Omental fat pad (tissue), 4 donors: ENCODE results near the gene C2CD2. TPM values are rescaled to one million over a fixed set of nuclear protein-coding genes. Genes with fewer than 3 reads are reported as not detected.

ENCODE experiments used
- ATAC-seq: fragments of 150-250 bp; one replicate; pipeline ENCODE4 v1.9.1; 2016; ENCODE audit warnings: mild to moderate bottlenecking, moderate library complexity; ENCODE audit not compliant: low FRiP score
- DNase-seq: peaks from one replicate; pipeline ENCODE4 v3.0.0-alpha.2; 2019; ENCODE audit warnings: low spot score
- CTCF ChIP-seq, 3 donors: fragments of 450-650 bp; IDR thresholded peaks; one replicate each; pipeline ENCODE4 v1.5.1; 2016 to 2017; ENCODE audit warnings: antibody characterized with exemption in 3 of 3, mild to moderate bottlenecking in 3 of 3, moderate library complexity in 2 of 3
- total RNA-seq, 4 donors: library from RNA; depleted of rRNA; stranded (reverse); fragments of >200 nt; gene quantifications; one replicate each; pipeline ENCODE4 v1.1.0, GENCODE V29; 2016

C2CD2 gene
- total RNA-seq, 4 donors from 2014 or later = 57.7 to 264 (median 96.4) TPM

- TF ChIP-seq CTCF (IDR thresholded peaks at IDR 0.05) = no peak
- no peak for DNase-seq
- no peak for ATAC-seq
Measured at GRCh38 chr21:41980561-41980960, 26.7 kb upstream of the C2CD2 start.

DNA sequence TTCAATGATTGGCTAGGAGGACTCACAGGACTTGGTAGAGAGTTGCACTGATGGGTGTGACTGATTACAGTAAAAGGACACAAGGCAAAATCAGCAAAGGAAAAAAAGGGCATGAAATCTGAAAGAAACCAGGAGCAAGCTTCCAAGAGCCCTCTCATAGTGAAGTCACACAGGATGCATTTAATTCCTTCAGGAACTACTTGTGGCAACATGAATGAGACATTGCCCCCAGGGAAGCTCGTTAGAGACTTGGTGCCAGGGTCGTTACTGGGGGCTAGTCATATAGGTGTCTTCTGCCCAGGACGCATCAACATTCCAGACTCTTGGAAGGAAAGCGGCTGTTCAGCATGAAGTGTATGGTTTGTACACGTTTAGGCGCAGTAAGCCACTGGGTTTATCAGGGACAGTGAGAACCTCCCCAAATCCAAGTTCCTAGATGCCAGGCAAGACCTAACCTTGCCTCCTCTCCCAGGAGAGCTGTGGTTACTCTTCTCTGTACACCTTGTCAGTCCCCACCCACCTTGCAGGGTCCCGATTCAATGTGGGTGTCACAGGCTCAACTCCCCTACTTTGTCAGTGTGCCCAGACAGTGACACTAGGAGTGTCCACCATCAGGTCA is 26.0 kb upstream of the C2CD2 start:
- TF ChIP-seq CTCF (IDR thresholded peaks at IDR 0.05) = no peak
- no peak for DNase-seq

DNA sequence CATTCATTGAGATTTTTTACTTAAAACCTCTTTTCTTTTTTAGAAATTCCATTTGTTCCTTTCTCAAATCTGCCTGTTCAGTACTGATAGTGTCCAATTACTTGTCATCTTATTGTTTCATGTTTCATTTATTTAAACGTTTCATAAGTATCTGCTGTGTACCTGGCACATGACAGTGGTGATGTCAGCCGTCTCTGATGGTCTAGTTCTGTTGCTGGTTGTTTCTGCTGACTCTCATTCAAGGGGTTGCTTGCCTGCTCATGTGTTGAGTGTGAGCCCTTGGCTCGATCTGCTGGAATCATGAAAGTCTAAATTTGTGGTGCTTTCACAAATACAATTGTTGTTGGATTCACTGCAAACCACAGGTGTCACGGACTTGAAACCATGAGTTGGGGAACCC is 25.5 kb upstream of the C2CD2 start:
- ATAC-seq (no peak), DNase-seq (no peak)
- TF ChIP-seq CTCF (IDR thresholded peaks at IDR 0.05) = no peak

More for the DNA sequence above, 26.0 kb upstream of the C2CD2 start:
- ATAC-seq = no peak

GRCh38 chr21:41977034-41977950 is 23.5 kb upstream of the C2CD2 start:
- DNase-seq = no peak

GRCh38 chr21:41976611-41977010 is 22.8 kb upstream of the C2CD2 start:
- ATAC-seq = no peak
- DNase-seq = no peak
- TF ChIP-seq CTCF (IDR thresholded peaks at IDR 0.05) = no peak

More at GRCh38 chr21:41977034-41977950, 23.5 kb upstream of the C2CD2 start:
- ATAC-seq = no peak
- TF ChIP-seq CTCF (IDR thresholded peaks at IDR 0.05) = no peak

DNA sequence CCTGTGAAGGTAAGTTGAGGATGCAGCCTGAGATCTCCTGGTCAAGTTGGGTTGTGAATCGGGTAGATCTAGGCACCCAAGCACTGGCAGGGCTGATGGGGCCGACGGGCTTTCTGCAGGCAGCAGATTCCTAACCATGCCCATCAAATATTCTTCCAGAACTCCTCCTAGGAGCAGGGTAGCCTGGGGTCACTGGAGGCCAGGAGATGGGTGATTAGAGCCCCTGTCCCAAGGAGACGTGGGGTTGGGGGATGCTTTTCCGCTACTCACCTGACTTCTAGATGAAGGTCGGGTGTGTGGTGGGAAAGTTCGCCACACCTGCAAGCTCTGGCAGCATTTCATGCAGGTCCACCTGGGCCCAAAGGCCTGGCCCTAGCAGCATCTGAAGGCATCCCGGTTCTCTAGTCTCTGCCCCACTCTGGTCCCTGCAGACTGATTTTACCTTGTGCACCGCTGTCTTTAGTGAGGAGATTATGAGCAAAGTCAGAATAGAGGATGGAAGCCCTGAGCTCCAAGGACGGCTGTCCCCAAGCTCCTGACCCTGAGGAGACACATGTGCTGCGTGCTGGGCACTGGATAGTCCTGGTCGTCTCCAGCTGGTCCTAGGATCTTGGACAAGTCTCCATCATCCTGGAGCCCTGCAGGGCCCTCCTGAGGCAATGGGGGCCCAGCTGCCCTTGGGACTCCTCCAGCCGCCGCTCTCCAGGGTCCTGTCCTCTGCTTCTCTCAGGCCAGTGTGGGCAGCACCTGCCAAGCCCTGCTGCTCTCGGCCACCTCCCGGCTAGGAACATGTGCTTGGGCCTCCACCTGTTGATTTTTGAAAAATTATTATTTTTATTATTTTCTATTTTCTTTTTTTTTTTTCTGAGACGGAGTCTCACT is 21.8 kb upstream of the C2CD2 start:
- no peak for ATAC-seq
- DNase-seq = no peak
- no peak for TF ChIP-seq CTCF (IDR thresholded peaks at IDR 0.05)
